Measurements from ENCODE around the gene SEC14L2.

The SEC14L2 gene

GRCh38 chr22:30432520-30432919, 35.7 kb downstream of the SEC14L2 start:
- TF ChIP-seq CTCF (IDR thresholded peaks at IDR 0.05; ENCODE audit: low read depth, low read length, missing control alignments) = no peak
- Histone ChIP-seq H3K4me3 (ENCODE audit: low read depth, low read length) (no peak overlapping the region), H3K36me3 (replicated peaks) (peaks cover 5% of the 10 kb centered on the region), H3K27ac (no peak overlapping the region), H3K27me3 (replicated peaks) (no peaks in the 10 kb centered on the region)
- in situ Hi-C loops (cut with HindIII; ENCODE audit: low pct_ligation_motif_present, low sequenced_read_pairs) = no loop called here
- no peak for DNase-seq

GRCh38 chr22:30433227-30433626, 36.4 kb downstream of the SEC14L2 start:
- Histone ChIP-seq H3K36me3 (replicated peaks) (peaks cover 5% of the 10 kb centered on the region), H3K27ac (no peak overlapping the region), H3K4me3 (ENCODE audit: low read depth, low read length) (no peak overlapping the region), H3K27me3 (replicated peaks) (no peaks in the 10 kb centered on the region)
- in situ Hi-C loops (cut with HindIII; ENCODE audit: low pct_ligation_motif_present, low sequenced_read_pairs) = no loop called here
- no peak for TF ChIP-seq CTCF (IDR thresholded peaks at IDR 0.05; ENCODE audit: low read depth, low read length, missing control alignments)
- DNase-seq = no peak

GRCh38 chr22:30433773-30434172, 37.0 kb downstream of the SEC14L2 start:
- H3K27me3 ChIP-seq (replicated peaks) = no peaks in the 10 kb centered on the region
- peaks cover under 1% of the 10 kb centered on the region for H3K36me3 ChIP-seq (replicated peaks)
- H3K27ac ChIP-seq = no peak overlapping the region
- H3K4me3 ChIP-seq (ENCODE audit: low read depth, low read length) = no peak overlapping the region
- DNase-seq = no peak
- in situ Hi-C loops (cut with HindIII; ENCODE audit: low pct_ligation_motif_present, low sequenced_read_pairs) = no loop called here
- no peak for TF ChIP-seq CTCF (IDR thresholded peaks at IDR 0.05; ENCODE audit: low read depth, low read length, missing control alignments)

GRCh38 chr22:30434843-30435242, 38.0 kb downstream of the SEC14L2 start:
- Histone ChIP-seq H3K4me3 (ENCODE audit: low read depth, low read length) (no peak overlapping the region), H3K36me3 (replicated peaks) (no peaks in the 10 kb centered on the region), H3K27me3 (replicated peaks) (no peaks in the 10 kb centered on the region), H3K27ac (no peak overlapping the region)
- DNase-seq = no peak
- TF ChIP-seq CTCF (IDR thresholded peaks at IDR 0.05; ENCODE audit: low read depth, low read length, missing control alignments) = no peak
- in situ Hi-C loops (cut with HindIII; ENCODE audit: low pct_ligation_motif_present, low sequenced_read_pairs) = no loop called here

GRCh38 chr22:30435674-30436126, 38.9 kb downstream of the SEC14L2 start:
- in situ Hi-C loops (cut with HindIII; ENCODE audit: low pct_ligation_motif_present, low sequenced_read_pairs) = no loop called here
- Histone ChIP-seq H3K27me3 (replicated peaks) (no peaks in the 10 kb centered on the region), H3K4me3 (ENCODE audit: low read depth, low read length) (no peak overlapping the region), H3K27ac (no peak overlapping the region), H3K36me3 (replicated peaks) (no peaks in the 10 kb centered on the region)
- no peak for TF ChIP-seq CTCF (IDR thresholded peaks at IDR 0.05; ENCODE audit: low read depth, low read length, missing control alignments)
- DNase-seq = no peak

- Histone ChIP-seq H3K27me3 (replicated peaks) (no peaks in the 10 kb centered on the region), H3K4me3 (ENCODE audit: low read depth, low read length) (no peak overlapping the region), H3K36me3 (replicated peaks) (no peaks in the 10 kb centered on the region), H3K27ac (no peak overlapping the region)
- TF ChIP-seq CTCF (IDR thresholded peaks at IDR 0.05; ENCODE audit: low read depth, low read length, missing control alignments) = no peak
- in situ Hi-C loops (cut with HindIII; ENCODE audit: low pct_ligation_motif_present, low sequenced_read_pairs) = no loop called here
- no peak for DNase-seq
Measured at GRCh38 chr22:30436196-30436595, 39.4 kb downstream of the SEC14L2 start.
